Nucleus accumbens (tissue), 56 donors: ENCODE data around the gene ERBIN.
A peak's percentile ranks its signal among the peaks of the same experiment; 100 is the strongest.
"Not testable (repeated sequence)": the region's sequence is repeated elsewhere in the genome, so short reads cannot be mapped to it uniquely, and the experiment has no call there.

Source experiments
- DNase-seq, 56 donors: peaks; one replicate each; lab custom pipeline; 2025; lab: John Stamatoyannopoulos, UW

ERBIN gene

DNA sequence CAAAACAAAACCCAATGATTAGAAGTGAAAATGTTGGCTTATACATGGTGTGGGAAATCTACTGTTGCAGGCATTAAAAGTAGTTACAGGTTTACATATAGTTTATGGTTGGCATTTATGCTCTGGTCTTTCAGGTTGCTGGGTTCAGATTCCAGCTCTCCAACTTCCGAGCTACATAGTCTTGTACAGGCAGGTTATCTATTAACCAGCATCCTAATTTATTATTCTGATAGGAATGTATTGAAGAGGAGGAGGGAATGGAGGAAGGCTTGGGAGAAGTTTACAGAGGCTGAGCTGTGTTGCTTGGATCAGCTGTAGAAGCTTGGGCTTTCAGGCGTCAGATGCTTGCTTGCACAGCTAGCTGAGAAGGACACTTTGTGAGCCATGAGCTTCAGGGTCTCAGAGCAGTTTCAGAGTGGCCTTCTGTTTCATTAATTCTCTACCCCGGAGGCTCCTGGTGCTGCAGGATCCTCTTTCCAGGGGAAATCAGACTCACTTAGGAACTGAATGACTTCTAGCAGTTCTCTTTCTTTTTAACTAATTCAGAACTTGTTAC is 11.7 kb upstream of the ERBIN start:
- DNase-seq, result peak in 5 of 56 donors; percentile 1 to 7 (median 6)

DNA sequence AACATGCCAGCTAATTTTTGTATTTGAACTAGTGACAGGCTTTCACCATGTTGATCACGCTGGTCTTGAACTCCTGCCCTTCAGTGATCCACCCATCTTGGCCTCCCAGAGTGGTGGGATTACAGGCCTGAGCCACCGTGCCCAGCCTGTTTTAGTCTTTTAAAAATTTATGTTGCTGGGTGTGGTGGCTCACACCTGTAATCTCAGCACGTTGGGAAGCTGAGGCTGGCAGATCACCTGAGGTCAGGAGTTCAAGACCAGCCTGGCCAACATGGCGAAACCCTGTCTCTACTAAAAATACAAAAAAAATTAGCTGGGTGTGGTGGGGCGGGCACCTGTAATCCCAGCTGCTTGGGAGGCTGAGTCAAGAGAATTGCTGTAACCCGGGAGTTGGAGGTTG is 10.7 kb upstream of the ERBIN start:
- DNase-seq, result not testable (repeated sequence)

DNA sequence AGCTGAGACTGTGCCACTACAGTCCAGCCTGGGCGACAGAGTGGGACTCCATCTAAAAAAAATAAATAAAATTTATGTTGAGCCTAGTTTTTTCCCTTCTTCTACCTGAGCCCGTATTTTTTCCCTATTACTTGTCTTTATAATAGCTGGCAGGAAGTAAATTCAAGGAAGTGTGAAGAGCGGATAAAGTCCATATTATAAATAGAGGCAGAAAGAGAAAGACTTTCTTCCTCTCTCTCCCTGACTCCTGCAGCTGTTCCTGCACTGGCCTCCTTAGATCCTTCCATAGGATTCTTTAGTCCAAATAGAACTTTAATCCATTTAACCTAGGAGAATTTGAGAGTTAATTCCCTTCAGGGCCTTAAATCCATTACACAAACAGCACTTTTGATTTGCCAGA is 10.3 kb upstream of the ERBIN start:
- no peak for DNase-seq

DNA sequence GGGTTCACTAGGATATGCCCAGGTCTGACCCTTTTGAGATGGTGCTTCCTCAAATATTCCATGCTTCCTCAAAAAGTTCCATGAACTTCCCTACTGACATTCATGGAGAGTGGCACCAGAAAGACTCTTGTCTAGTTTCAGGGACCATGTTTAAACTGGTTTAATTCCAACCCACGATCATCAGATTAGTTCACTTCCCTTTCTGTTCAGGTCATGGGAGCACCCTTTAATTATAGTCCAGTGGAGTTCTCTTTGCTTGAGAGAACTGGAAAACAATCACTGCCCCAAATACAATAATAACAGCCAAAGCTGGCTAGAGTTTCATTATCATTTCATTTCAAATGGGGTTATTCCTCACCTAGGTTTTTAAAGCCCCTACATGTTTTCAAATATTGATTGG is 9.7 kb upstream of the ERBIN start:
- DNase-seq, result no peak

DNA sequence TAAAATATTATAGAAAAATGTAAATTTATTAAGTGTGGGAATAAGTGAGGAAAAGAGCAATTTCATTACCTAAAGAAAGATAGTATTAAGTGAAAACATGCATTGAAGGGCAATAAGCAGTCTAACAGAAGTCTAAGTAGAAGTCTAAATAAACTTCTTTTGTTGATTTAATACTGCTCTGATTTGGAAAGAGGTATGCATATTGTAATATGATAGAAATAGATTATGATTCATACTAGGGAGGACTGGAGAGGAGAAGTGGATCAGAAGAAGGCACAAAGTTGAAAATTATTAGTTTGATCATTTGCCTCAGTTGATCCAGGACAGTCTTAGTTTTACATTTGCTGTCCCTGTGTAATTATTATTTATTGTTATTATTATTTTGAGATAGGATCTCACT is 6.6 kb upstream of the ERBIN start:
- no peak for DNase-seq

DNA sequence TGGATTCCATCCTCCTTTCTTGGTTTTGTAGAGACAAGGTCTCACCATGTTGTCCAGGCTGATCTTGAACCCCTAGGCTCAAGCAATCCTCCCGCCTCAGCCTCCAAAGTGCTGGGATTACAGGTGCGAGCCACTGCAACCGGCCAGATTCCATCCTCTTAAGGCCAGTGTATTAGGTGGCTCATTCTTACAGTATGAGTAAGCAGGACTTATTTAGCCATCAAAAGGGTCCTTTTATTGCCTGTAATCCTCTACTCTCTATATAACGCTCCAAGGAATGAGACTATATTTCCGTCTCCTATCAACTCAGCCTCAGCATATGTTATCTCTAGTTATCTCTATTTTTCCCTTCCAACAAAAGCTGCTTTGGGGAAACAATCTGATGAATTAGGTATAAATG is 3.0 kb upstream of the ERBIN start:
- no peak for DNase-seq

DNA sequence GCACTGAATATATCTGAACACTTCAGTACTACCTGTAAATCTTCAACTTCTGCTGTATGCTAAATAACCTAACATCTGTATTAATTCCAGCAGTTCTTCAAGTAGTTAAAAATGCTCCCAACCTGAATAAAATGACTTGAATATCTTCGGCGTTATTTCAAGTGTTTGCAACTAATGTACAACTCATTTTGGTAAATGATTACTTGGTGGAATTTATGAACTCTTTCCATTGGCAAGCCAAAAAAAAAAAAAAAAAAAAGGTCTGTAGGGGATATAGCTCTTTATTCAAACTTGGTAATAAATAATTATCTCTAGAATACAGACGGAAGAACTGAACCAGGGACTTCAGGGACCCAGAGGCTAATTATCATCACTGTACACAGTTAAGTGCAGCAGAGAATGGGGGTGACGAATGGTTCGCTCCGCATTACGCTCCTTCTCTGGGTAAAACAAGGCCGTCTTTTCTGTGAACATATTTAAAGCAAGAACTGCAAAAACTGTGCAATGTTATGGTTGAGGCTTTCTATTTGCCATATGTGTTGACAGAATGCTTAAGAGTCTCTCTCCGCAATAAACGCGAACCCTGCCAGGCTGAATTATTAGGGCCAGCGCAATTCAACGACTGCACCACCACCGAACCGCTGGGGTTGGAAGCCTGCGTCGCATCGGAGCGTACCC is 1.9 kb upstream of the ERBIN start:
- DNase-seq, result peak in 12 of 56 donors; percentile 43 to 68 (median 54)

DNA sequence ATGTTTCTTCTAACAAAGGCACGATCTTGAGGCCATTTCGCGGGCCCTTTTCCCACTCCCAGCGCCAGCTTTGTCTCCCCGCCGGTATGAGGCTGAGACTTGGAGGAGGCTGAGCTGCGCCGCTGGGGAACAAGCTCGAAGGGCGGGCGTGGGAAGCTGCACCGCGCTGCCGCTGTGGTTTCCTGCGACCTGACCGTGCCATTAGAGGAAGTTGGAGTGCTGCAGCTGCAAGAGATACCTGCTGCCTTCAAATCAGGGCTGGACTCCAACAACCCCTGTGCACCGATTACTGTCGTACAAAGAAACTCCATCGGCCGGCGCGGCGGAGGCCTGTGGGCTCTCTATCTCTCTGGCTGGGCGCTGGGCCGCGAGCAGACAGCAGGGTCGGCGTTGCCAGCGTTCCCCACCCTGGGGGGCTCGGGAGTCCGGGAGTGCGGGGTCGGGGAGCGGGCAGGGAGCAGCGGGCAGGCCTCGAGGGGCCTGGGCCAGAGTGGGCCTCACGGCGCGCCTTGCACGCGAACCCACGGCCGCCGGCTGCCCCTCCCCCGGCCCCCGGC is 1.3 kb upstream of the ERBIN start:
- DNase-seq, result peak in 50 of 56 donors; percentile 40 to 95 (median 78)

DNA sequence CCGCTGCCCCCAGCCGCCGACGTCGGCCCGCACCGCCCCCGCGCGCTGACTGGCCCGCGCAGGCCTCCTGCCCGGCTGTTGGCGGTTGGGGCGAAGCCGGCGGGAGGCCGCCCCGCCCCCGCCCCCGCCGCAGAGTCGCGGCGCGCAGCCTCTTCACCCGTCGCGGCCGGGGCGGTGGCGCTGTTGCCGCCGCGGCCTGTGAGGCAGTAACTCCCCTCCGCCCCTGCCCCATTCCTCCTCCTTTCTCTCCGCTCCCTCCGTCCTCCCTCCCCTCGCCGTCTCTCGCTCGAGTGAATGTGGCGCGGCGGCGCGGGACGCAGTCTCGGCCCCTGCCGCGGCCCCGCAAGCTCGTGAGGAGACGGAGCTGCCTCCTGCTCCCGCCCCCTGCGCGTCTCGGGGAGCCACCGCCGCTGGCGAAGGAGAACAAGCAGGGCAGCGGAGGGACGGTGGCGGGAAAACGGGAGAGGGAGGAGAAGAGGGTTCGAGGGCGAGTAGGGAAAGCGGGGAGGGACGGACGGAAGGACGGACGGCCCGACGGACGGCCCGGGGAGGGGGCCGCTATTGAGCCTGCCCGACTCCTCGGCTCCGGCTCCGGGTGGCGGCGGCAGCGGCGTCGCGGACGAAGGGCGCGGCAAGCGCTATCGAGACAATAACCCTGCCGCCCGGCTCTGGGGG is 637 bp upstream of the ERBIN start:
- peak in 55 of 56 donors; percentile 41 to 95 (median 85) for DNase-seq

DNA sequence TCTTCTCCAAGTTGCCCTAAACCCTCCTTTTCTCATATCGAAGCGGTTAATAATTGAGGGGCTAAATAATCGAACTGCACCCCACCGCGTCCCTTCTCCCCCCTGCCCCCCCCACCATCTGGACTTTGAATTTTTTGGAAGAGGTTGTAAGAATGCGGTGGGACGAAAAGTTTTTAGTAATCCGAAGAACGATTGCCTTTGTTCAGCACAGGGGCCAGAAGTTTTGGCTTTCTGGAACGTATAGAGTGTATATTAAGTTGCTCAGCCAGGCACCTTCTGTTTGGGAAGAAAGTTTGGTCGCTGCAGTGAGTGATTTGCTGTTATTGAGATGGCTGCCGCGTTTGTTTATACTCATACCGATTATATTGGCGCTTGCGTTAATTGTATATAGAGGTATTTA is 518 bp downstream of the ERBIN start:
- DNase-seq, result peak in 1 of 56 donors; percentile 5

DNA sequence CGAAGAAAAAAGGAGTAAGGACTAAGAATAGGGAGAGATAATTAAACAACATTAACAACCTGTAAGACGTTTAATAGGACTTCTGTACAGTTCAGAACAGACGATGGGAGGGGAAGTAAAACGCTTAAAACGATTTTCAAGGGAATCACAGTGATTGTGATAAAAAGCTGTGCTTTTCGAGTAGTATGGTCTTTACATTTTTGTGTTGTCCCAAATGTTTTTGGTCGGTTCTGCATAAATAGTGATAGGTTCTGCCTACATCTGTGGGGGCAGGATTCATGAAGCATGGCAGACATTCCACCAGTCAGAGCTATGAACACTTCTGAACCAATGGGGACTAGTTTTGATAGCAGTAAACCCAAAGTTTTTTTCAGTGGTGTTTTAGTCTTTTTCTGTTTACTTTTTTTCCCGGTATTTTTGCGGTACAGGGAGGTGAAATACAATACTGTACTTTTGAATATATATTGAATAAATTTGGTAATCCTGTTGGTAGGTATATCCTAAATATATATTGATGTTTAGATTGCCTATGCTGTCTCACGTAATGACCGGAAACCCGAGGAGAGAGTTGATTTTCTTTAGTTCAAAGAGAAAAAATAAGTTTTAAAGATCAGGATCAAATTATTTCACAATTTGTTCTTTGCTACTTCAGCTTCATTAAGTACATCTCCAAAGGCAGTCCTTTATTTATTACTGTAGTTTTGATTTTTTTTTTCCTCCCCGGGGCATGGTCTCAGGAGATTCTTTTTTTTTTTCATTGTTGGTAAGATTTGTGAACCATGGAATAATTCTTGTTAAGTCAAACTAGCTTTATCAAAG is 1.3 kb downstream of the ERBIN start:
- DNase-seq, result peak in 7 of 56 donors; percentile 2 to 29 (median 5)

DNA sequence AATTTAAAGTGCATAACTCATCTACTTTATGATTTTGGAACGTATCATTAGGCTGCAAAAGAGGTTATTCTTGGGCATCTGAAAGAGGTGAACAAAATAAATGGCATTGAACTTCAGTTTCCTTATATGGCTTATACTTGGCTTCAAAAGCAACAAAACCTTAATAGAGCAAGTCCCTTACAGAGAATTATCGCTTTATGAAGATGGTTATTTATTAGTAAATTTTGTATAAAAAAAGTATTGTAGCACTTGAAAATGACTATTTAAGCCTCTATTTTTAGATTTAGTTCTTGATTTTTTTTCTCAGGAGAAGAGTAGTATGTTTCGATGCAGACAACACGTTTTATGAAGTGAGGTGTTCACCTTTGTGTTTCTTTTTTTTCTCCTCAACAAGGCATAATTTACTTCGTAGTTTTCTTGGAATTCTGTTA is 2.0 kb downstream of the ERBIN start:
- DNase-seq, result no peak

DNA sequence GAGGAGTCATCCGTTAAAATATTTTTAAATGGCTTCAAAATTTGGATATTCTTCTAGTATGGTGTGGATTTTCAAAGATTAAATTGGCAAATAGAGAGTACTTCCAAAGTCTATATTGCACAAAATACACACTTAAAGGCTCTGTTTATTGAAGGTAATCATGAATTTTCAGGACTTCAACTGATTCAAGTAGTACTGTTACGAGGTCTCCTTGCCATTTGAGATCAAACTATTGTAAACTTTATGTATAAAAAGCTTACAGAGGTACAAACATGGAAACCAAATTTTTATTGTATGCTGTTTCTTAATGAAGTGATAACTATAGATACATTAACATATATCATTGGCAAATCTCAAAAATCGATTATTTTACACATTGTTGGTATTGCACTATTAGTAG is 2.5 kb downstream of the ERBIN start:
- DNase-seq, result no peak

DNA sequence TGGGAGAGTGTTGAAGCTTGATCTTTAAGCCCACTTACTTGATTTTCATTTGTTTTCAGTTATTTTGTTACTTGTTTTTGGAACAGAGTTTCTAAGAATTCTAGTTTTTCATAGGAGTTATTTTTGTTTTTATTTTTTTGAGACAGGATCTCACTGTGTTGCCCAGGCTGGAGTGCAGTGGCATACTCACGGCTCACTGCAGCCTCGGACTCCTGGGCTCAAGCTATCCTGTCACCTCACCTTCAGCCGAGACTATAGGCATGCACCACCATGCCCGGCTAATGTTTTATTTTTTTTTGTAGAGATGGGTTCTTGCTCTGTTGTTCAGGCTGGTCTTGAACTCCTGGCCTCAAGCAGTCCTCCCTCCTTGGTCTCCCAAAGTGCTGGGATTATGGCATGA is 6.3 kb downstream of the ERBIN start:
- no peak for DNase-seq

DNA sequence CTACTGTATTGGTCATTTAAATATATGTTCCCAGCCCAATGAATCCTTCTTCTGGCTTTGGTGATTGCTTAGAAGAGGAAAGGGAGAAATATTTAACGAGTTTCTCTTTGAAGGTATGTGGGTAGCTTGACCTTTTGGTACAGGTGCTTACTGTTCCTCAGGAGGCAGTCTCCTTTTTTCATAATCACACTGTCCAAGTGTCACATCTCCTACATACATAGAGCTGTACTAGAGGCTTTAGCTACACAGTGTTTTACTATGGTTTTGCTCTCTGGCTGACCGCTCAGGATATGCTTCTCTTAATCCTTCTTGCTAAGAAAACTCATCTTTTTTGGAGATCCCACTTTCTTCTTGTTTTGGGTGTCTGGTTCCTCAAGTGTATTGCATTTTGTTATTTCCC is 6.9 kb downstream of the ERBIN start:
- no peak for DNase-seq

DNA sequence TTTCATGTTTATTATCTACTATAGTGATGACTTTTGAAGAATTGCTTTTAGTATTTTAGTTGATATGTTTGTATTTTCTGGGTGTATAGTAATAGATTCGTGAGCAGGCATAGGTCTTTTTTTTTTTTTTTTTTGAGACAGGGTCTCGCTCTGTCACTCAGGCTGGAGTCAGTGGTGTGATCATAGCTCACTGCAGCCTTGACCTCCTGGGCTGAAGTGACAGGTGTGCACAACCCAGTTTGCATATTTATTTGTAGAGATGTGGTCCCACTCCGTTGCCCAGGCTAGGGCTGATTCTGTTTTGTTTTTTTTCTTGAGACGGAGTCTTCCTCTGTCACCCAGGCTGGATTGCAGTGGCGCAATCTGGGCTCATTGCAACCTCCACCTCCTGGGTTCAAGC is 11.9 kb downstream of the ERBIN start:
- no peak for DNase-seq

DNA sequence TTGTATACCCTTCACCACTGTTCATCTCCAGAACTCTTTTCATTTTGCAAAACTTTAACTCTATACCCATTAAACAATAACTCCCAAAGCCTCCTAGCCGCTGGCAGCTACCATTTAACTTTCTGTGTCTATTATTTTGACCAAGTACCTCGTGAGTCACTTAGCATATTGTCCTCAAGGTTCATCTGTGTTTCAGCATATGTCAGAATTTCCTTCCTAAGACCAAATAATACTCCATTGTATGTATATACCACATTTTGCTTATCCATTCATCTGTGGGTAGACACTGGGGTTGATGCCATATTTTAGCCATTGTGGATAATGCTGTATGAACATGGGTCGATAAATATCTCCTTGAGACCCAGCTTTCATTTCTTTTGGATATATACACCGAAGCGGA is 17.4 kb downstream of the ERBIN start:
- DNase-seq, result no peak

DNA sequence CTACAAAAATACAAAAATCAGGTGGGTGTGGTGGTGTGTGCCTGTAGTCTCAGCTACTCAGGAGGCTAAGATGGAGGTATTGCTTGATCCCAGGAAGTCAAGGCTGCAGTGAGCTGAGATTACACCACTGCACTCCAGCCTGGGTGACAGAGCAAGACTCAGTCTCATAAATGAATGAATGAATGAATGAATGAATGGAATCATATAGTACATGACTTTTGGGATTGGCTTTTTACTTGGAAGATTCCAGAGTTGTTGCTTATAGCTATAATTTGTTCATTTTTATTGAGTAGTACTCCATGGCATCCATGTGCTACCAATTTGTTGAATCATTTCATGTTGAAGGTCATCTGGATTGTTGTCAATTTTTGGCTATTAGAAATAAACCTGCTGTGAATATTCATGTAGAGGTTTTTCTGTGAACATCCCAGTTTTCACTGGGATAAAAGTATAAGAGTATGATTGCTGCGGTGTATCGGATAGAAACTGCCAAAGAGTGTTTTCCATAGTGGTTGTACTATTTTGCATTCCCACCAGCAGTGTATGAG is 19.9 kb downstream of the ERBIN start:
- DNase-seq, result no peak

DNA sequence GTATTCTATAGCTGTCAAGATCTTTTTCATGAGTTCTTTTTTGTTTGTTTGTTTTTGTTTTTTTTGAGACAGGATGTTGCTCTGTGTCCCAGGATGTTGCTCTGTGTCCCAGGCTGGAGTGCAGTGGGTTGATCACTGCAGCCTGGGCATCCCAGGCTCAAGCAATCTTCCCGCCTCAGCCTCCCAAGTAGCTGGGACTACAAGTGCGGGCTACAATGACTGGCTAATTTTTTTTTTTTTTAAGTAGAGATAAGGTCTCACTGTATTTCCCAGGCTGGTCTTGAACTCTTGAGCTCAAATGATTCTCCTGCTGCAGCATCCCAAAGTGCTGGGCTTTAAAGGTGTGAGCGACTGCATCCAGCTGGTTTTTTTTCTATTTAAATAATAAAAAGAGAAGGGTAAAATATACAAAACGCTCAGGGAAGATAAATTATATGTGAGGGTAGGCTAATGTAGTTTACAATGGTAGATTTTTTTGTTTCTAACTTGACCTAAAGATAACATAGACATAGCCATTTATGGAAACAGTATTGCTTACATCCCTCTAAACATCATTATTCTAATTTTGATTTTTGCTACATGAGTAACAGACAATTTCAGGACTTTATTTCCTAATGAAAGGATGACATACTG is 21.9 kb downstream of the ERBIN start:
- no peak for DNase-seq

DNA sequence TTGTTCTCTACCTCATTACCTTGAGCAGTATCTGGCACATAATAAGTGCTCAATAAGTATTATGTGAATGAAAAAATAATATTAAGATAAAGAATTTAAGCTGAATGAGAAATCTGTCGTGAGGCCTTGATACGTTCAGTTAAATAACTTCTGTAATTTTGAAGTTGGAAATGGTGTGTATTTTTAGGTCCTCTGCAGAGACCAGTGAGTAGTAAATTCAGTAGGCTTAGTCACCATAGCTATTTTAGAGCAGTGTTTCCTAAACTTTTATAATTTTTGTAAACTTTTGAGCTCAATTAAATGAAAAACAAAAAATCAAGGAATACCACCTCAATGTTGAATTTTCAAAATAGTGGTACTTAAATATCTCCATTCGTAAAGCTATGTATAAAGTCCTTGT is 25.0 kb downstream of the ERBIN start:
- DNase-seq, result no peak
